Measurements from ENCODE around the gene CCDC183.
"Not testable (repeated sequence)": the region's sequence is repeated elsewhere in the genome, so short reads cannot be mapped to it uniquely, and the experiment has no call there.

DNA sequence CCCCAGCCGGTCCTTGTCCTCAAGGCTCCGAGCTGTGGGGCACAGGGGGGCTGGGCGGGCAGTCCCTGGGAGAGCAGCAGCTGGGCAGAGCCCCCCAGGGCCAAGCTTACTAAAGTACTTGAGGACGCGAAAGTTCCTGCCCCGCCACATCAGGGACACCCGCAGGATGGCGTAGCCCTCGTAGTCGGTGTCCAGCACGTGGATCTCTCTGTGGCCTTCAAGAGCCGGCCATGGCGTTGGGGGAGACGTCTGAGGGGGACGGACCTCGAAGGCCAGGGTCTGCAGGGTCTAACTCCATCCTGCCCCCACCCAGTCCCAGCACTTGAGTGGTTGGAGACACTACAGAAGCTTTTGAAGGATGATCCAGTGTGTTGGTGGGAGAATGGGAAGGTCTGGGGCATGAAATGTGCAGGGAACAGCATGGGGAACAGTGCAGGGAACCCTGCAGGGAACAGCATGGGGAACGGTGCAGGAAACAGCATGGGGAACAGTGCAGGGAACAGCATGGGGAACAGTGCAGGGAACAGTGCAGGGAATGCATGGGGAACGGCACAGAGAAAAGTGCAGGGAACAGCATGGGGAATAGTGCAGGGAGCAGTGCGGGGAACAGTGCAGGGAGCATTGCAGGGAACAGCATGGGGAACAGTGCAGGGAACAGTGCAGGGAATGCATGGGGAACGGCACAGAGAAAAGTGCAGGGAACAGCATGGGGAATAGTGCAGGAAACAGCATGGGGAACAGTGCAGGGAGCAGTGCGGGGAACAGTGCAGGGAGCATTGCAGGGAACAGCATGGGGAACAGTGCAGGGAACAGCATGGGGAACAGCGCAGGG lies 40.6 kb upstream of the CCDC183 start:
- TF ChIP-seq SUZ12 (IDR thresholded peaks at IDR 0.05; ENCODE audit: extremely low read depth, insufficient read depth, insufficient read length); ZNF274 (IDR thresholded peaks at IDR 0.05; ENCODE audit: low read depth, low read length); YY1 (IDR thresholded peaks at IDR 0.05; ENCODE audit: insufficient read depth, insufficient read length): not testable (repeated sequence)
